ENCODE measurements around the gene CAMK2B. TPM values are rescaled to one million over a fixed set of nuclear protein-coding genes. Genes with fewer than 3 reads are reported as not detected.

CAMK2B gene
- total RNA-seq, 1 experiment from 2014 or later, result not detected

GRCh38 chr7:44326261-44327125 is 1.1 kb upstream of the CAMK2B start:
- peaks cover 7% of the 10 kb centered on the region for H3K4me1 Mint-ChIP-seq (ENCODE audit: low read depth, unreplicated experiment)
- no peak for DNase-seq
- peaks cover 4% of the 10 kb centered on the region for H3K27me3 ChIP-seq (replicated peaks; ENCODE audit: control insufficient read depth, insufficient read depth, low read length)
- peaks cover 39% of the 10 kb centered on the region for H3K27me3 Mint-ChIP-seq (ENCODE audit: insufficient read depth, unreplicated experiment)
- no peaks in the 10 kb centered on the region for H3K36me3 ChIP-seq (ENCODE audit: control insufficient read depth, insufficient read depth, low read length)
- H3K9me3 ChIP-seq, result no peaks in the 10 kb centered on the region
- H3K36me3 Mint-ChIP-seq (ENCODE audit: insufficient read depth, unreplicated experiment), result no peaks in the 10 kb centered on the region
- H3K4me3 ChIP-seq (ENCODE audit: low read depth, low read length), result no peak overlapping the region
- ChIA-PET CTCF (interaction anchor here (1.4 kb wide), 1 partner anchor 22 kb away, joined by 3 read pairs; no protein-coding TSS in a partner anchor), POLR2A (no interaction called here)
- intact Hi-C loops (cut with micrococcal nuclease; ENCODE audit: unreplicated experiment), result no loop called here
- H3K4me1 ChIP-seq, result 0 out of 2 replicates have a peak, but pooled peaks cover 3% of the 10 kb centered on the region
- no peak overlapping the region for H3K27ac Mint-ChIP-seq (ENCODE audit: unreplicated experiment)
- TF ChIP-seq CTCF (IDR thresholded peaks at IDR 0.05; ENCODE audit: insufficient read depth in 1 of 2, low read depth in 1 of 2, low read length in 1 of 2, severe bottlenecking in 1 of 2, unreplicated experiment in 1 of 2), result no peak
- no peaks in the 10 kb centered on the region for H3K9me3 Mint-ChIP-seq (ENCODE audit: unreplicated experiment)
- BruUV-seq (replicated peaks), result no TSS peak
- H3K4me3 Mint-ChIP-seq (ENCODE audit: unreplicated experiment), result peak overlapping the region; percentile 74

GRCh38 chr7:44325811-44326241 is 432 bp upstream of the CAMK2B start:
- Mint-ChIP-seq H3K27ac (ENCODE audit: unreplicated experiment) (no peak overlapping the region), H3K36me3 (ENCODE audit: insufficient read depth, unreplicated experiment) (no peaks in the 10 kb centered on the region), H3K4me1 (ENCODE audit: low read depth, unreplicated experiment) (peaks cover 7% of the 10 kb centered on the region), H3K27me3 (ENCODE audit: insufficient read depth, unreplicated experiment) (peaks cover 40% of the 10 kb centered on the region), H3K4me3 (ENCODE audit: unreplicated experiment) (peak overlapping the region; percentile 74), H3K9me3 (ENCODE audit: unreplicated experiment) (no peaks in the 10 kb centered on the region)
- CTCF ChIA-PET, result no interaction called here
- intact Hi-C loops (cut with micrococcal nuclease; ENCODE audit: unreplicated experiment), result no loop called here
- no peak for DNase-seq
- Histone ChIP-seq H3K4me1 (0 out of 2 replicates have a peak, but pooled peaks cover 3% of the 10 kb centered on the region), H3K9me3 (no peaks in the 10 kb centered on the region), H3K4me3 (ENCODE audit: low read depth, low read length) (peak overlapping the region; percentile 20), H3K36me3 (ENCODE audit: control insufficient read depth, insufficient read depth, low read length) (no peaks in the 10 kb centered on the region), H3K27me3 (replicated peaks; ENCODE audit: control insufficient read depth, insufficient read depth, low read length) (peaks cover 4% of the 10 kb centered on the region)
- no TSS peak for BruUV-seq (replicated peaks)
- POLR2A ChIA-PET, result no interaction called here
- TF ChIP-seq CTCF (IDR thresholded peaks at IDR 0.05; ENCODE audit: insufficient read depth in 1 of 2, low read depth in 1 of 2, low read length in 1 of 2, severe bottlenecking in 1 of 2, unreplicated experiment in 1 of 2), result no peak

- 0 out of 2 replicates have a peak, but pooled peaks cover 3% of the 10 kb centered on the region for H3K4me1 ChIP-seq
- no peak for DNase-seq
- no peak overlapping the region for H3K4me3 ChIP-seq (ENCODE audit: low read depth, low read length)
- H3K9me3 ChIP-seq, result no peaks in the 10 kb centered on the region
- peaks cover 4% of the 10 kb centered on the region for H3K27me3 ChIP-seq (replicated peaks; ENCODE audit: control insufficient read depth, insufficient read depth, low read length)
- Mint-ChIP-seq H3K27me3 (ENCODE audit: insufficient read depth, unreplicated experiment) (peaks cover 40% of the 10 kb centered on the region), H3K4me3 (ENCODE audit: unreplicated experiment) (peak overlapping the region; percentile 29), H3K4me1 (ENCODE audit: low read depth, unreplicated experiment) (peaks cover 7% of the 10 kb centered on the region), H3K9me3 (ENCODE audit: unreplicated experiment) (no peaks in the 10 kb centered on the region), H3K36me3 (ENCODE audit: insufficient read depth, unreplicated experiment) (no peaks in the 10 kb centered on the region), H3K27ac (ENCODE audit: unreplicated experiment) (no peak overlapping the region)
- no peak for TF ChIP-seq CTCF (IDR thresholded peaks at IDR 0.05; ENCODE audit: insufficient read depth in 1 of 2, low read depth in 1 of 2, low read length in 1 of 2, severe bottlenecking in 1 of 2, unreplicated experiment in 1 of 2)
- no peaks in the 10 kb centered on the region for H3K36me3 ChIP-seq (ENCODE audit: control insufficient read depth, insufficient read depth, low read length)
- BruUV-seq (replicated peaks), result no TSS peak
- ChIA-PET POLR2A (no interaction called here), CTCF (interaction anchor here (0.6 kb wide), 1 partner anchor 641 kb away, joined by 6 read pairs; no protein-coding TSS in a partner anchor)
- intact Hi-C loops (cut with micrococcal nuclease; ENCODE audit: unreplicated experiment), result no loop called here
Observed at GRCh38 chr7:44324481-44325200, 753 bp downstream of the CAMK2B start.

Measured in Caco-2 (cell line).